OCI-LY7 (cell line): ENCODE data around the gene HIGD2A. TPM values are rescaled to one million over a fixed set of nuclear protein-coding genes. Genes with fewer than 3 reads are reported as not detected.

Source experiments
- BruUV-seq: library from RNA; stranded (reverse); fragments of 400-500 nt; replicated peaks from 2 replicates; lab custom pipeline; 2021; lab: Mats Ljungman, UMichigan
- CTCF ChIA-PET: fragments of 300-600 bp; sonication (Branson Sonifier 250); formaldehyde crosslinking; loops from one replicate; lab custom pipeline; 2022; ENCODE audit warnings: antibody characterized with exemption; ENCODE audit not compliant: unreplicated experiment; lab: Charles Lee
- POLR2A ChIA-PET: fragments of 300-600 bp; sonication (Branson Sonifier 250); formaldehyde crosslinking; loops from one replicate; lab custom pipeline; 2022; ENCODE audit warnings: antibody characterized with exemption; lab: Charles Lee
- DNase-seq: peaks from one replicate; pipeline ENCODE4 v3.0.0-alpha.2; 2015; ENCODE audit warnings: low spot score
- H2AFZ ChIP-seq: fragments of 200-600 bp; sonication (generic), shearing (Covaris generic); 2 replicates; pipeline ENCODE4 v1.6.1; 2014; ENCODE audit warnings: mild to moderate bottlenecking, antibody characterized with exemption, low read length, moderate library complexity
- H3K27ac ChIP-seq: fragments of 200-600 bp; sonication (generic); 2 replicates; pipeline ENCODE4 v1.5.1; 2014; ENCODE audit warnings: mixed run types, low read depth, mild to moderate bottlenecking, moderate library complexity, low read length, inconsistent platforms; ENCODE audit not compliant: poor library complexity, severe bottlenecking
- H3K36me3 ChIP-seq: fragments of 200-600 bp; sonication (generic); 2 replicates; pipeline ENCODE4 v1.6.1; 2014; ENCODE audit warnings: mild to moderate bottlenecking, antibody characterized with exemption, low read length, moderate library complexity, mixed read lengths; ENCODE audit not compliant: insufficient read depth
- H3K4me1 ChIP-seq: fragments of 200-600 bp; sonication (generic); 2 replicates; pipeline ENCODE4 v1.5.1; 2014; ENCODE audit warnings: mild to moderate bottlenecking, low read length; ENCODE audit not compliant: insufficient read depth, poor library complexity, severe bottlenecking
- H3K4me2 ChIP-seq: fragments of 200-600 bp; sonication (generic); 2 replicates; pipeline ENCODE4 v1.6.1; 2014; ENCODE audit warnings: mild to moderate bottlenecking, low read length
- H3K4me3 ChIP-seq: fragments of 200-600 bp; sonication (generic); 2 replicates; pipeline ENCODE4 v1.5.1; 2014; ENCODE audit warnings: mild to moderate bottlenecking, low read depth, low read length; ENCODE audit not compliant: poor library complexity, severe bottlenecking
- H3K79me2 ChIP-seq: fragments of 200-600 bp; sonication (generic); 2 replicates; pipeline ENCODE4 v1.6.1; 2016; ENCODE audit warnings: low read depth, mild to moderate bottlenecking, low read length, moderate library complexity, mixed read lengths; ENCODE audit not compliant: insufficient read depth
- H3K9me2 ChIP-seq: fragments of 200-600 bp; sonication (generic); 2 replicates; pipeline ENCODE4 v1.6.1; 2016; ENCODE audit warnings: mild to moderate bottlenecking, low read length, mixed read lengths; ENCODE audit not compliant: insufficient read depth
- H3K9me3 ChIP-seq: fragments of 200-600 bp; sonication (generic); 2 replicates; pipeline ENCODE4 v1.6.1; 2014; ENCODE audit warnings: mild to moderate bottlenecking, mixed run types, low read length, mixed read lengths
- H4K20me1 ChIP-seq: fragments of 200-600 bp; sonication (generic); 2 replicates; pipeline ENCODE4 v1.6.1; 2014; ENCODE audit warnings: mild to moderate bottlenecking, antibody characterized with exemption, low read length, moderate library complexity, mixed read lengths; ENCODE audit not compliant: insufficient read depth
- EZH2phosphoT487 ChIP-seq: fragments of 200-600 bp; sonication (generic); IDR thresholded peaks from 2 replicates; pipeline ENCODE4 v1.6.1; 2018; ENCODE audit warnings: low read depth, borderline replicate concordance, mild to moderate bottlenecking, mixed run types, antibody characterized with exemption, low read length, moderate library complexity, mixed read lengths
- intact Hi-C: fragments of 100-400 bp; cut with micrococcal nuclease; formaldehyde crosslinking; loops from one replicate; pipeline ENCODE4 v1.10.0; 2022; ENCODE audit not compliant: unreplicated experiment
- total RNA-seq, 2 experiments: library from RNA; depleted of rRNA in 1 of 2; stranded (reverse); fragments of >200 nt in 1 of 2; shearing (Covaris generic) in 1 of 2; gene quantifications; 2 replicates each; pipeline ENCODE4 v1.2.3, GENCODE V29; 2014 to 2022
- TF ChIP-seq, protein P1 (sequence below): fragments of 200-600 bp; sonication (generic); conservative IDR thresholded peaks from 2 replicates; pipeline ENCODE4 v1.5.1; 2014; ENCODE audit warnings: mild to moderate bottlenecking, antibody characterized with exemption, low read length, moderate library complexity, mixed read lengths

The HIGD2A gene
- total RNA-seq, 2 experiments from 2014 or later: 145 to 223 TPM

DNA sequence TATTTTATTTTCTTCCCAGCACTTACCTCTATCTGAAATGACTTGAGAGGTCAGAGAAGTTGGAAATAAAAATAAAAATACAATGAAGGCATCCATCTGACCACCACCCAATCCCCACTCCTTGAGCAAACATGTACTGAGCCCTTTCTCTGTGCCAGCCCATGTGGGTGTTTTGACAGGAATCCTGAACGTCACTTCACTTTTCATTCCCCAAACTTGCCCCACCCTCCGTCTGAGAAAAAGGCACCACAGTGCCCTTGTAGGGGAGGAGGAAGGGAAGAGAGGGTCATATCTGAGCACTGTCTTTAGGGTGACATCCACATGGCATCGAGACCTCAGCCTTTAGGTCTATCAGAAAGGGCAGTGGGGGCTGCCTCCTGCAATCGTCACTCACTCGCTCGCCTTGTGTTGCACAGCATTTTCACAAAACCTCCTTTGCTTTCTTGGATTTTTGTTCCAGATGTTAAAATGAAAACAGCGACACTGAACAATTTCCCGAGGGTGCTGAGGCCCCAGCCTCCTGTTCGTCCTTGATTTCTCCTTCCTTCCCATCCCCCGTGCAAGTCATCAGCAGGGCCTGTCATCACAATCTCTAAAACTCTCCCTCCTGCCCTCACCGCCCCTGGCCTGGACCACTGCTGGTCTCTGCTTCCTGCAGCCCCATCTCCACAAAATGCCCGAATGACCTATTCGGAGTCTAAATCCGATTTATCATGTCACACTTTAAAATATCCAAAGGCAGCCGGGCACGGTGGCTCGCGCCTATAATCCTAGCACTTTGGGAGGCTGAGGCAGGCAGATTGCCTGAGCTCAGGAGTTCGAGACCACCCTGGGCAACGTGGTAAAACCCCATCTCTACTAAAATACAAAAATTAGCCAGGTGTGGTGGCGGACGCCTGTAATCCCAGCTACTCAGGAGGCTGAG, 13.0 kb downstream of the HIGD2A start:
- no peaks in the 10 kb centered on the region for H3K9me3 ChIP-seq
- H3K36me3 ChIP-seq: no peaks in the 10 kb centered on the region
- no peak overlapping the region for H2AFZ ChIP-seq
- no peak overlapping the region for H3K4me3 ChIP-seq
- no peak overlapping the region for H3K4me2 ChIP-seq
- H4K20me1 ChIP-seq: no peaks in the 10 kb centered on the region
- H3K27ac ChIP-seq: no peak overlapping the region
- ChIA-PET POLR2A (no interaction called here), CTCF (no interaction called here)
- intact Hi-C loops: no loop called here
- H3K4me1 ChIP-seq: no peaks in the 10 kb centered on the region
- BruUV-seq: no TSS peak
- DNase-seq: no peak
- no peaks in the 10 kb centered on the region for H3K79me2 ChIP-seq
- H3K9me2 ChIP-seq: no peaks in the 10 kb centered on the region
- TF ChIP-seq, protein P1, sequence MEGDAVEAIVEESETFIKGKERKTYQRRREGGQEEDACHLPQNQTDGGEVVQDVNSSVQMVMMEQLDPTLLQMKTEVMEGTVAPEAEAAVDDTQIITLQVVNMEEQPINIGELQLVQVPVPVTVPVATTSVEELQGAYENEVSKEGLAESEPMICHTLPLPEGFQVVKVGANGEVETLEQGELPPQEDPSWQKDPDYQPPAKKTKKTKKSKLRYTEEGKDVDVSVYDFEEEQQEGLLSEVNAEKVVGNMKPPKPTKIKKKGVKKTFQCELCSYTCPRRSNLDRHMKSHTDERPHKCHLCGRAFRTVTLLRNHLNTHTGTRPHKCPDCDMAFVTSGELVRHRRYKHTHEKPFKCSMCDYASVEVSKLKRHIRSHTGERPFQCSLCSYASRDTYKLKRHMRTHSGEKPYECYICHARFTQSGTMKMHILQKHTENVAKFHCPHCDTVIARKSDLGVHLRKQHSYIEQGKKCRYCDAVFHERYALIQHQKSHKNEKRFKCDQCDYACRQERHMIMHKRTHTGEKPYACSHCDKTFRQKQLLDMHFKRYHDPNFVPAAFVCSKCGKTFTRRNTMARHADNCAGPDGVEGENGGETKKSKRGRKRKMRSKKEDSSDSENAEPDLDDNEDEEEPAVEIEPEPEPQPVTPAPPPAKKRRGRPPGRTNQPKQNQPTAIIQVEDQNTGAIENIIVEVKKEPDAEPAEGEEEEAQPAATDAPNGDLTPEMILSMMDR: no peak
- TF ChIP-seq EZH2phosphoT487: no peak

DNA sequence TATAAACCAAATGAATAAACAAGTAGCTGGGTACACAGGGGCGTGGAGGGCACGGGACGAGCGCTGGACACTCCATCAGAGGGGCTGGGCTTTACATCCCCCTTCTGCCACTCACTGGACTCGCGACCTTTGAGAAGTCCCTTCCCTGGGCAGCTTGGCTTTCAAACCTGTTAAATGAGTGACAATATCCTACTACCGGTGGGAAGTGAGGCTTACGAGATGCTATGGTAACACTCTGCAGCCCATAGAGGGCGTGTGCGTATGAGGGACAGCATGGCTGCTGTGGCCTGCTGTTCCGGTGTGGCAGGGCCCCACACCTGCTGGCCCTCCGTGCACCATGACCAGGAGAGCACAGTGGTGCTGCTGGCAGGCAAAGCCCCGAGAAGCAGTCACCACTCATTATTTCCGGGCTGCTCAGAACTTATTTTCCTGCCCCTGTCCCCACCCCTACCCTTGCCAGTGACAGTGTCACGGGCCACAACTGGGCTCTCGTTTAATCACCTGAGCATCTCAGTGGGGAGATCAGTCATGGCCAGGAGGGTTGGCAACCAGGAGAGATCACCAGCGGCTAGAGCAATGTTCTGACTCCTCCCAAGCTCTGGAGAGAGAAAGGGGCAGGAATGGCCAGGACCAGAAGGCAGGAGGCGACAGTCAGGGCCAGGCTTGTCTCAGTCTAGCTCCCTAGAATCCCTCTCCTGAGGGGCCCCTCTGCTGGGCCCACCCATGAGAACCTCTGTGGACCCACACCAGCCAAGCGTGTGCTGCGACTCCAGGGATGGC, 17.3 kb downstream of the HIGD2A start:
- no peak overlapping the region for H3K27ac ChIP-seq
- no peak overlapping the region for H3K4me2 ChIP-seq
- no peaks in the 10 kb centered on the region for H3K9me2 ChIP-seq
- no peak overlapping the region for H2AFZ ChIP-seq
- H3K4me1 ChIP-seq: no peaks in the 10 kb centered on the region
- intact Hi-C loops: no loop called here
- CTCF ChIA-PET: interaction anchor here (0.9 to 1.3 kb wide), 2 partner anchors 31 to 86 kb away, joined by 3 to 5 read pairs; no protein-coding TSS in a partner anchor
- no peaks in the 10 kb centered on the region for H4K20me1 ChIP-seq
- POLR2A ChIA-PET: interaction anchor here (0.6 to 1.1 kb wide), 3 partner anchors 128 to 848 kb away, joined by 3 to 8 read pairs (median 4); no protein-coding TSS in a partner anchor
- peak; percentile 58 for DNase-seq
- no peaks in the 10 kb centered on the region for H3K79me2 ChIP-seq
- no peak for TF ChIP-seq EZH2phosphoT487
- TF ChIP-seq, protein P1: peak; percentile 66
- no TSS peak for BruUV-seq
- H3K36me3 ChIP-seq: peaks cover 22% of the 10 kb centered on the region; the same call in 1 of the 2 replicates
- H3K4me3 ChIP-seq: no peak overlapping the region
- H3K9me3 ChIP-seq: no peaks in the 10 kb centered on the region
